ENCODE results near the gene APH1B.

APH1B gene

DNA sequence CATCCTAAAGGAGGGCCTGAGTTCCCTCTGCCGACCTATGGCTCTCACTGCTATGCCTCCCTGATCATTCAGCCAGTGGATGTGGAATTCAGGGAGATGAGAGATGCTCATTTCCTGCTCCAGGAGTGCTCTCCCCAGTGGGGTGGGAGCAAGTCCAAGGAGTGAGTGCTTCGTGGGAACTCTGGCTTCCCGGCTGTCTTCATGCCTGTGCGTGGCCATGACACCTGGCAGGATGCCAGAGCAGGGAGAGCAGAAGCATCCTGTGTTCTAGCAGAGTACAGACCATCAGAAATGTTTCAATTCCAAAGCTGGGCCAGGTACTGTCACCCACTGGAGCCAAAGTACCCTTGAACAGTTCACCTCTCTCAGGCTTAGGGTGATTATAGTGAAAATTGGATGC is 45.1 kb downstream of the APH1B start:
- Histone ChIP-seq H3K9ac (no peak overlapping the region), H3K36me3 (no peaks in the 10 kb centered on the region), H3K4me2 (no peak overlapping the region), H3K4me3 (no peak overlapping the region), H3K27me3 (no peaks in the 10 kb centered on the region), H3K9me3 (replicated peaks in 1 of 11) (no peaks in the 10 kb centered on the region), H3K27ac (no peak overlapping the region), H3K4me1 (peaks cover 0 to 4% (median under 1%) of the 10 kb centered on the region in 10 experiments; a peak in 11 of 20 replicates), H4K20me1 (no peaks in the 10 kb centered on the region)
- TF ChIP-seq Cebpa-rat (IDR thresholded peaks at IDR 0.05), result no peak

DNA sequence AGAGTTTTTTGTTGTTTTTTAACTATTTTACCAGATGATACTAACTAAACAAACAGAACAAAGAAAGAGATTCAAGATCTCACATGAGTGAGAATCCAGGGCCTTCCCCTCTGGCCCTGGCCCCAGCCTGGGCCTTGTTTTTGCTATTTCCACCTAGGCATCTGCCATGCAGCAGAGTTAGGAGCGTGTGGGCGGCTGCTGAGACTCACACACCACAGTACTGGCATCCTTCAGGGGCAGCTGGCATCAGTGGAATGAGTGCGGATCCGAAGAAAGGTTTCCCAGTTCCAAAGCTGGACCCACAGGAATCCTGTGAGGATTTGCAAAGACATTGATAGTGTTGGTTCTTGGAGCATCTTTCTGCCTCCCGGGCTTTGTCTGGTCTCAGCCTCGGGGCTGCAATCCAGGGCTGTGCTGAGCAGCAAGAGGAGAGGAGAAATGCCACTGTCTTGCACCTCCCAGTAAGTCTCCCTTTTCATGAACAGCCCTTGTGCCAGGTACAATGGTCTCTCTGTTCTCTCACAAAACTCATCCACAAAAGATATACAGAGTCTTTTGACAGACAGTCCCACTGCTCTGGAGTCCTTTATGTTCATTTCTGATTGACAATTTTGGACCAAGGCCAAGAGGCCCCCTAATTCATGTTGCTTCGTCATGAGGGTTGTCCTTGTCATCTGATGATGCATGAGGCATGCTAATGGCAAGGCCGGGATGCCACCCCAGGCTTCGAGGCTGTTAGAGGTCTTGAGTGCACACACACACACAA is 46.6 kb downstream of the APH1B start:
- Histone ChIP-seq H3K4me2 (no peak overlapping the region), H3K4me1 (peaks cover 0 to 15% (median 10%) of the 10 kb centered on the region in 10 experiments; a peak in 12 of 20 replicates), H3K9me3 (replicated peaks in 1 of 11) (no peaks in the 10 kb centered on the region), H3K27me3 (no peaks in the 10 kb centered on the region), H4K20me1 (no peaks in the 10 kb centered on the region), H3K4me3 (no peak overlapping the region), H3K9ac (no peak overlapping the region), H3K27ac (no peak overlapping the region), H3K36me3 (no peaks in the 10 kb centered on the region)
- TF ChIP-seq Cebpa-rat (IDR thresholded peaks at IDR 0.05), result no peak

- no peak for TF ChIP-seq Cebpa-rat (IDR thresholded peaks at IDR 0.05)
- Histone ChIP-seq H3K36me3 (no peaks in the 10 kb centered on the region), H3K4me2 (no peak overlapping the region), H4K20me1 (no peaks in the 10 kb centered on the region), H3K27me3 (no peaks in the 10 kb centered on the region), H3K27ac (no peak overlapping the region), H3K9ac (no peak overlapping the region), H3K4me1 (peaks cover 0 to 22% (median 10%) of the 10 kb centered on the region in 10 experiments; a peak in 12 of 20 replicates), H3K9me3 (replicated peaks in 1 of 11) (no peaks in the 10 kb centered on the region), H3K4me3 (no peak overlapping the region)
Measured at GRCh38 chr15:63324770-63325169, 47.4 kb downstream of the APH1B start.

- H3K4me2 ChIP-seq, result peak overlapping the region in 7 of 11 experiments; percentile 20 to 55 (median 39); a peak in 14 of 22 replicates
- H4K20me1 ChIP-seq, result no peaks in the 10 kb centered on the region
- TF ChIP-seq Cebpa-rat (IDR thresholded peaks at IDR 0.05), result no peak
- H3K9me3 ChIP-seq (replicated peaks in 1 of 11), result no peaks in the 10 kb centered on the region
- H3K4me3 ChIP-seq, result no peak overlapping the region
- no peak overlapping the region for H3K9ac ChIP-seq
- no peak overlapping the region for H3K27ac ChIP-seq
- no peaks in the 10 kb centered on the region for H3K27me3 ChIP-seq
- H3K4me1 ChIP-seq, result peaks cover 0 to 35% (median 11%) of the 10 kb centered on the region in 10 experiments; a peak in 12 of 20 replicates
- H3K36me3 ChIP-seq, result no peaks in the 10 kb centered on the region
Measured at GRCh38 chr15:63327648-63328421, 50.4 kb downstream of the APH1B start.

GRCh38 chr15:63329567-63330350 is 52.4 kb downstream of the APH1B start:
- no peak for TF ChIP-seq Cebpa-rat (IDR thresholded peaks at IDR 0.05)
- H3K4me2 ChIP-seq, result peak overlapping the region in 4 of 11 experiments; percentile 1 to 19 (median 8); a peak in 2 of 22 replicates
- H3K27me3 ChIP-seq, result no peaks in the 10 kb centered on the region
- H3K9me3 ChIP-seq (replicated peaks in 1 of 11), result no peaks in the 10 kb centered on the region
- no peak overlapping the region for H3K9ac ChIP-seq
- no peak overlapping the region for H3K27ac ChIP-seq
- no peaks in the 10 kb centered on the region for H4K20me1 ChIP-seq
- H3K36me3 ChIP-seq, result no peaks in the 10 kb centered on the region
- H3K4me1 ChIP-seq, result peaks cover 0 to 38% (median 11%) of the 10 kb centered on the region in 10 experiments; a peak in 12 of 20 replicates
- H3K4me3 ChIP-seq, result no peak overlapping the region

GRCh38 chr15:63330926-63331325 is 53.5 kb downstream of the APH1B start:
- TF ChIP-seq Cebpa-rat (IDR thresholded peaks at IDR 0.05), result no peak
- peaks cover 0 to 38% (median 11%) of the 10 kb centered on the region in 10 experiments; a peak in 12 of 20 replicates for H3K4me1 ChIP-seq
- H3K27ac ChIP-seq, result no peak overlapping the region
- H3K36me3 ChIP-seq, result no peaks in the 10 kb centered on the region
- H3K4me2 ChIP-seq, result no peak overlapping the region
- H4K20me1 ChIP-seq, result no peaks in the 10 kb centered on the region
- H3K9me3 ChIP-seq (replicated peaks in 1 of 11), result no peaks in the 10 kb centered on the region
- H3K27me3 ChIP-seq, result no peaks in the 10 kb centered on the region
- H3K4me3 ChIP-seq, result no peak overlapping the region
- no peak overlapping the region for H3K9ac ChIP-seq

GRCh38 chr15:63331456-63331855 is 54.1 kb downstream of the APH1B start:
- H3K36me3 ChIP-seq, result no peaks in the 10 kb centered on the region

GRCh38 chr15:63332367-63333124 is 55.1 kb downstream of the APH1B start:
- TF ChIP-seq Cebpa-rat (IDR thresholded peaks at IDR 0.05), result no peak
- H3K9ac ChIP-seq, result no peak overlapping the region
- no peaks in the 10 kb centered on the region for H3K36me3 ChIP-seq
- H3K4me2 ChIP-seq, result peak overlapping the region in 6 of 11 experiments; percentile 3 to 45 (median 20); a peak in 7 of 22 replicates
- no peak overlapping the region for H3K27ac ChIP-seq
- H4K20me1 ChIP-seq, result no peaks in the 10 kb centered on the region
- H3K9me3 ChIP-seq (replicated peaks in 1 of 11), result no peaks in the 10 kb centered on the region
- H3K27me3 ChIP-seq, result no peaks in the 10 kb centered on the region
- H3K4me1 ChIP-seq, result peaks cover 0 to 36% (median 10%) of the 10 kb centered on the region in 10 experiments; a peak in 12 of 20 replicates
- H3K4me3 ChIP-seq, result no peak overlapping the region

More at GRCh38 chr15:63331456-63331855, 54.1 kb downstream of the APH1B start:
- Histone ChIP-seq H3K27me3 (no peaks in the 10 kb centered on the region), H3K27ac (no peak overlapping the region), H3K4me1 (peaks cover 0 to 38% (median 11%) of the 10 kb centered on the region in 10 experiments; a peak in 12 of 20 replicates), H3K4me2 (no peak overlapping the region), H3K9me3 (replicated peaks in 1 of 11) (no peaks in the 10 kb centered on the region), H4K20me1 (no peaks in the 10 kb centered on the region), H3K4me3 (no peak overlapping the region), H3K9ac (no peak overlapping the region)
- no peak for TF ChIP-seq Cebpa-rat (IDR thresholded peaks at IDR 0.05)

All from BLaER1 treated with 17β-estradiol and CSF1 and Interleukin-3, amounts not matched to agents 10 nM and 100 nM (cell line).